ENCODE data around the gene APOL5. TPM values are rescaled to one million over a fixed set of nuclear protein-coding genes. Genes with fewer than 3 reads are reported as not detected.
"Not testable (repeated sequence)": the region's sequence is repeated elsewhere in the genome, so short reads cannot be mapped to it uniquely, and the experiment has no call there.

Gene APOL5
- total RNA-seq, 1 experiment from 2014 or later = not detected

DNA sequence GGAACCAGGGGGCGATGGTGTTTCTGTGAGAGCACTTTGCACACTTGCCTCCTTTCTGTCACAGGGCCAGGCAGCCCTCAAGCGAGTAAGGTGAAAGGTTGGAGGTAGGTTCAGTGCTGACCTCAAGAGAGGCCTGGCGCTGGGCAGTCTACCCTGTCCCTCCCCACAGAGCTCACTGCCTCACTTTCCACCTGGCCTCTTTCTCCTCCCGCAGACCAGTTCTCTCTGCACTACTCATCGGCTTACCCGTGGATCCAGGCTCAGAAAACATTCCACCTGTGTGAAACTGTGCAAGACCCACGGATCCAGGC is 16.8 kb downstream of the APOL5 start:
- TF ChIP-seq, protein P1, sequence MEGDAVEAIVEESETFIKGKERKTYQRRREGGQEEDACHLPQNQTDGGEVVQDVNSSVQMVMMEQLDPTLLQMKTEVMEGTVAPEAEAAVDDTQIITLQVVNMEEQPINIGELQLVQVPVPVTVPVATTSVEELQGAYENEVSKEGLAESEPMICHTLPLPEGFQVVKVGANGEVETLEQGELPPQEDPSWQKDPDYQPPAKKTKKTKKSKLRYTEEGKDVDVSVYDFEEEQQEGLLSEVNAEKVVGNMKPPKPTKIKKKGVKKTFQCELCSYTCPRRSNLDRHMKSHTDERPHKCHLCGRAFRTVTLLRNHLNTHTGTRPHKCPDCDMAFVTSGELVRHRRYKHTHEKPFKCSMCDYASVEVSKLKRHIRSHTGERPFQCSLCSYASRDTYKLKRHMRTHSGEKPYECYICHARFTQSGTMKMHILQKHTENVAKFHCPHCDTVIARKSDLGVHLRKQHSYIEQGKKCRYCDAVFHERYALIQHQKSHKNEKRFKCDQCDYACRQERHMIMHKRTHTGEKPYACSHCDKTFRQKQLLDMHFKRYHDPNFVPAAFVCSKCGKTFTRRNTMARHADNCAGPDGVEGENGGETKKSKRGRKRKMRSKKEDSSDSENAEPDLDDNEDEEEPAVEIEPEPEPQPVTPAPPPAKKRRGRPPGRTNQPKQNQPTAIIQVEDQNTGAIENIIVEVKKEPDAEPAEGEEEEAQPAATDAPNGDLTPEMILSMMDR (IDR thresholded peaks at IDR 0.05; ENCODE audit: unreplicated experiment) = no peak
- BruUV-seq (replicated peaks) = no TSS peak
- no peaks in the 10 kb centered on the region for H3K4me1 Mint-ChIP-seq (ENCODE audit: insufficient read depth, unreplicated experiment)
- no peaks in the 10 kb centered on the region for H3K9me3 Mint-ChIP-seq (ENCODE audit: unreplicated experiment)
- CTCF ChIA-PET = interaction anchor here (0.6 kb wide), 1 partner anchor 203 kb away, joined by 3 read pairs; no protein-coding TSS in a partner anchor
- intact Hi-C loops (cut with micrococcal nuclease) = no loop called here
- no peak overlapping the region for H3K4me3 Mint-ChIP-seq (ENCODE audit: unreplicated experiment)
- no peak for DNase-seq (ENCODE audit: unreplicated experiment)
- peaks cover 7% of the 10 kb centered on the region for H3K27me3 Mint-ChIP-seq (ENCODE audit: insufficient read depth, unreplicated experiment)
- H3K27ac Mint-ChIP-seq (ENCODE audit: low read depth, unreplicated experiment) = no peak overlapping the region
- H3K36me3 Mint-ChIP-seq (ENCODE audit: insufficient read depth, unreplicated experiment) = peaks cover 37% of the 10 kb centered on the region
- POLR2A ChIA-PET = no interaction called here

- TF ChIP-seq, protein P1 (IDR thresholded peaks at IDR 0.05; ENCODE audit: unreplicated experiment) = no peak
- H3K9me3 Mint-ChIP-seq (ENCODE audit: unreplicated experiment) = no peaks in the 10 kb centered on the region
- intact Hi-C loops (cut with micrococcal nuclease) = no loop called here
- H3K4me1 Mint-ChIP-seq (ENCODE audit: insufficient read depth, unreplicated experiment) = no peaks in the 10 kb centered on the region
- H3K27me3 Mint-ChIP-seq (ENCODE audit: insufficient read depth, unreplicated experiment) = peaks cover 7% of the 10 kb centered on the region
- DNase-seq (ENCODE audit: unreplicated experiment) = no peak
- POLR2A ChIA-PET = no interaction called here
- CTCF ChIA-PET = interaction anchor here (0.6 to 0.7 kb wide), 3 partner anchors 87 to 305 kb away, joined by 3 read pairs; partner anchors contain the start of gene APOL6
- no TSS peak for BruUV-seq (replicated peaks)
- H3K36me3 Mint-ChIP-seq (ENCODE audit: insufficient read depth, unreplicated experiment) = peaks cover 39% of the 10 kb centered on the region
- H3K4me3 Mint-ChIP-seq (ENCODE audit: unreplicated experiment) = no peak overlapping the region
- H3K27ac Mint-ChIP-seq (ENCODE audit: low read depth, unreplicated experiment) = no peak overlapping the region
Measured at GRCh38 chr22:35735542-35735941, 17.9 kb downstream of the APOL5 start.

DNA sequence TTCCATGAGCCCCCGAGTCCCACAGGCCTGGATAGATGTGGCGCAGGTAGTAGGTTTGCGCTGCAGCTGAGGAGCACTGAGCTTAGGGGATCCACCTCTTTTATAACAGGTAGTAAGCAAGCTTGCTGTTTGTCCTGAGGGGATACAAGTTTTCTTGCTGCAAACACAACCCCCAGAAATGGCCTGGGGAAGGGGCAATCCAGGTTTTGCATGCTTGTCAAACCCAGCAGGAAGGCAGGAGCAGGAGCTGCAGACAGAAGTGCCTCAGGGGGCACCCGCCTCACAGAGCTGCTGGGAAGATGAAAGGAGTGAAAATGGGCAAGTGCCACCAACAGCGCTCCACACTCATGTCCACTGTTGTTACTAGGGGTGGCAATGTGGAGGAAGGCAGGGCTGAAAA is 18.5 kb downstream of the APOL5 start:
- no peak overlapping the region for H3K4me3 Mint-ChIP-seq (ENCODE audit: unreplicated experiment)
- BruUV-seq (replicated peaks) = no TSS peak
- H3K36me3 Mint-ChIP-seq (ENCODE audit: insufficient read depth, unreplicated experiment) = peaks cover 45% of the 10 kb centered on the region
- no peaks in the 10 kb centered on the region for H3K9me3 Mint-ChIP-seq (ENCODE audit: unreplicated experiment)
- no peak overlapping the region for H3K27ac Mint-ChIP-seq (ENCODE audit: low read depth, unreplicated experiment)
- H3K4me1 Mint-ChIP-seq (ENCODE audit: insufficient read depth, unreplicated experiment) = no peaks in the 10 kb centered on the region
- CTCF ChIA-PET = interaction anchor here (0.6 kb wide), 1 partner anchor 88 kb away, joined by 3 read pairs; the partner anchor contains the start of gene APOL6
- intact Hi-C loops (cut with micrococcal nuclease) = no loop called here
- H3K27me3 Mint-ChIP-seq (ENCODE audit: insufficient read depth, unreplicated experiment) = peaks cover under 1% of the 10 kb centered on the region
- TF ChIP-seq, protein P1 (IDR thresholded peaks at IDR 0.05; ENCODE audit: unreplicated experiment) = no peak
- POLR2A ChIA-PET = no interaction called here
- no peak for DNase-seq (ENCODE audit: unreplicated experiment)

- TF ChIP-seq, protein P1 (IDR thresholded peaks at IDR 0.05; ENCODE audit: unreplicated experiment) = no peak
- Mint-ChIP-seq H3K4me3 (ENCODE audit: unreplicated experiment) (no peak overlapping the region), H3K27me3 (ENCODE audit: insufficient read depth, unreplicated experiment) (no peaks in the 10 kb centered on the region), H3K4me1 (ENCODE audit: insufficient read depth, unreplicated experiment) (no peaks in the 10 kb centered on the region), H3K9me3 (ENCODE audit: unreplicated experiment) (no peaks in the 10 kb centered on the region), H3K36me3 (ENCODE audit: insufficient read depth, unreplicated experiment) (peaks cover 50% of the 10 kb centered on the region), H3K27ac (ENCODE audit: low read depth, unreplicated experiment) (no peak overlapping the region)
- ChIA-PET POLR2A (no interaction called here), CTCF (no interaction called here)
- DNase-seq (ENCODE audit: unreplicated experiment) = no peak
- intact Hi-C loops (cut with micrococcal nuclease) = no loop called here
- BruUV-seq (replicated peaks) = no TSS peak
Measured at GRCh38 chr22:35736701-35737100, 19.0 kb downstream of the APOL5 start.

- CTCF ChIA-PET; H3K4me1 Mint-ChIP-seq (ENCODE audit: insufficient read depth, unreplicated experiment); H3K27ac Mint-ChIP-seq (ENCODE audit: low read depth, unreplicated experiment); H3K9me3 Mint-ChIP-seq (ENCODE audit: unreplicated experiment); DNase-seq (ENCODE audit: unreplicated experiment); POLR2A ChIA-PET; BruUV-seq (replicated peaks); H3K27me3 Mint-ChIP-seq (ENCODE audit: insufficient read depth, unreplicated experiment); intact Hi-C loops (cut with micrococcal nuclease); H3K4me3 Mint-ChIP-seq (ENCODE audit: unreplicated experiment): not testable (repeated sequence)
- H3K36me3 Mint-ChIP-seq (ENCODE audit: insufficient read depth, unreplicated experiment) = peaks cover 62% of the 10 kb centered on the region
Measured at GRCh38 chr22:35737886-35738285, 20.2 kb downstream of the APOL5 start.
